Osteoblast (primary cell): ENCODE data around the gene CADM4. TPM values are rescaled to one million over a fixed set of nuclear protein-coding genes. Genes with fewer than 3 reads are reported as not detected.

Experiments
- DNase-seq: peaks from one replicate; pipeline ENCODE4 v3.0.0; 2011; ENCODE audit warnings: low spot score, mixed read lengths; ENCODE audit not compliant: insufficient read length; ENCODE audit errors: missing footprints
- H2AFZ ChIP-seq: 2 replicates; pipeline ENCODE4 v1.6.0; 2011; ENCODE audit warnings: mild to moderate bottlenecking, low read length
- H3K27ac ChIP-seq: 2 replicates; pipeline ENCODE4 v1.5.1; 2011; ENCODE audit warnings: mild to moderate bottlenecking, low read depth, low read length, moderate library complexity
- H3K27me3 ChIP-seq: 2 replicates; pipeline ENCODE4 v1.6.0; 2012; ENCODE audit warnings: mild to moderate bottlenecking, control low read depth, inconsistent platforms, low read length, moderate library complexity; ENCODE audit not compliant: insufficient read depth
- H3K36me3 ChIP-seq: 2 replicates; pipeline ENCODE4 v1.5.1; 2011; ENCODE audit warnings: mild to moderate bottlenecking, low read length, control low read depth, moderate library complexity; ENCODE audit not compliant: insufficient read depth
- H3K4me1 ChIP-seq: 2 replicates; pipeline ENCODE4 v1.5.1; 2011; ENCODE audit warnings: mild to moderate bottlenecking, low read length, control low read depth, moderate library complexity; ENCODE audit not compliant: insufficient read depth
- H3K4me2 ChIP-seq: 2 replicates; pipeline ENCODE4 v1.6.0; 2011; ENCODE audit warnings: mild to moderate bottlenecking, low read length; ENCODE audit not compliant: insufficient read depth
- H3K4me3 ChIP-seq: fragments of 200-600 bp; sonication (generic); 3 replicates; pipeline ENCODE4 v1.5.1; 2012; ENCODE audit warnings: mild to moderate bottlenecking, low read length, inconsistent platforms; ENCODE audit not compliant: insufficient read depth
- H3K79me2 ChIP-seq: 2 replicates; pipeline ENCODE4 v1.6.0; 2012; ENCODE audit warnings: mild to moderate bottlenecking, low read length, control low read depth, inconsistent platforms; ENCODE audit not compliant: insufficient read depth
- H3K9me3 ChIP-seq: 2 replicates; pipeline ENCODE4 v1.5.1; 2011; ENCODE audit warnings: low read depth, low read length, control low read depth
- H4K20me1 ChIP-seq: 2 replicates; pipeline ENCODE4 v1.6.0; 2012; ENCODE audit warnings: mild to moderate bottlenecking, low read length, control low read depth; ENCODE audit not compliant: insufficient read depth
- CTCF ChIP-seq: IDR thresholded peaks from 2 replicates; pipeline ENCODE4 v1.5.1; 2011; ENCODE audit warnings: mild to moderate bottlenecking, low read depth, low read length, moderate library complexity; ENCODE audit errors: extremely low read depth
- total RNA-seq: library from RNA; depleted of rRNA; stranded (reverse); fragments of >200 nt; gene quantifications from 2 replicates; pipeline ENCODE4 v1.2.3, GENCODE V29; 2012

CADM4 gene
- total RNA-seq, 1 donor = 1.4 TPM

- Histone ChIP-seq H2AFZ (no peak overlapping the region), H3K27me3 (no peaks in the 10 kb centered on the region), H3K4me3 (no peak overlapping the region), H3K79me2 (peaks cover 52% of the 10 kb centered on the region), H3K36me3 (peaks cover 84% of the 10 kb centered on the region), H3K27ac (no peak overlapping the region), H3K4me1 (no peaks in the 10 kb centered on the region), H3K9me3 (no peaks in the 10 kb centered on the region), H3K4me2 (no peak overlapping the region), H4K20me1 (peaks cover 20% of the 10 kb centered on the region)
- TF ChIP-seq CTCF = no peak
- no peak for DNase-seq
Measured at GRCh38 chr19:43658494-43658893, 18.8 kb upstream of the CADM4 start.

- H3K4me3 ChIP-seq = no peak overlapping the region
- no peak for DNase-seq
- H4K20me1 ChIP-seq = peaks cover 19% of the 10 kb centered on the region
- no peak overlapping the region for H2AFZ ChIP-seq
- no peaks in the 10 kb centered on the region for H3K9me3 ChIP-seq
- H3K4me1 ChIP-seq = no peaks in the 10 kb centered on the region
- H3K4me2 ChIP-seq = no peak overlapping the region
- no peak overlapping the region for H3K27ac ChIP-seq
- H3K36me3 ChIP-seq = peaks cover 84% of the 10 kb centered on the region
- no peak for TF ChIP-seq CTCF
- peaks cover 48% of the 10 kb centered on the region for H3K79me2 ChIP-seq
- no peaks in the 10 kb centered on the region for H3K27me3 ChIP-seq
Measured at GRCh38 chr19:43658001-43658400, 18.4 kb upstream of the CADM4 start.

- Histone ChIP-seq H3K4me1 (no peaks in the 10 kb centered on the region), H3K36me3 (peaks cover 83% of the 10 kb centered on the region), H3K27me3 (no peaks in the 10 kb centered on the region), H3K79me2 (peaks cover 36% of the 10 kb centered on the region), H3K4me3 (no peak overlapping the region), H3K4me2 (no peak overlapping the region), H4K20me1 (peaks cover 14% of the 10 kb centered on the region), H2AFZ (no peak overlapping the region), H3K9me3 (no peaks in the 10 kb centered on the region), H3K27ac (no peak overlapping the region)
- TF ChIP-seq CTCF = no peak
- no peak for DNase-seq
Measured at GRCh38 chr19:43656436-43656835, 16.8 kb upstream of the CADM4 start.

- Histone ChIP-seq H3K79me2 (peaks cover 5% of the 10 kb centered on the region), H3K4me3 (no peak overlapping the region), H3K4me1 (no peaks in the 10 kb centered on the region), H3K9me3 (no peaks in the 10 kb centered on the region), H4K20me1 (peaks cover 8% of the 10 kb centered on the region), H3K4me2 (no peak overlapping the region), H3K36me3 (peaks cover 82% of the 10 kb centered on the region), H3K27ac (no peak overlapping the region), H3K27me3 (no peaks in the 10 kb centered on the region), H2AFZ (no peak overlapping the region)
- no peak for DNase-seq
- no peak for TF ChIP-seq CTCF
Measured at GRCh38 chr19:43652546-43652874, 12.9 kb upstream of the CADM4 start.
